HS-5 (cell line): Measurements from ENCODE around the gene PPFIBP2.

ENCODE experiments used
- DNase-seq: peaks from one replicate; pipeline ENCODE4 v3.0.0-alpha.2; 2012; ENCODE audit warnings: low read depth

The PPFIBP2 gene

GRCh38 chr11:7551571-7551970 is 37.8 kb downstream of the PPFIBP2 start:
- peak; percentile 83 for DNase-seq

GRCh38 chr11:7552666-7553065 is 38.9 kb downstream of the PPFIBP2 start:
- DNase-seq: no peak

GRCh38 chr11:7555052-7555699 is 41.4 kb downstream of the PPFIBP2 start:
- DNase-seq: no peak

GRCh38 chr11:7558046-7558445 is 44.2 kb downstream of the PPFIBP2 start:
- DNase-seq: no peak

GRCh38 chr11:7559398-7560283 is 45.8 kb downstream of the PPFIBP2 start:
- no peak for DNase-seq

- DNase-seq: no peak
Measured at GRCh38 chr11:7561562-7561961, 47.8 kb downstream of the PPFIBP2 start.

- DNase-seq: no peak
Measured at GRCh38 chr11:7563281-7563680, 49.5 kb downstream of the PPFIBP2 start.

GRCh38 chr11:7564803-7565202 is 51.0 kb downstream of the PPFIBP2 start:
- DNase-seq: no peak

- DNase-seq: no peak
Measured at GRCh38 chr11:7567311-7567710, 53.5 kb downstream of the PPFIBP2 start.

- DNase-seq: no peak
Measured at GRCh38 chr11:7569044-7569443, 55.2 kb downstream of the PPFIBP2 start.

GRCh38 chr11:7570241-7570640 is 56.4 kb downstream of the PPFIBP2 start:
- DNase-seq: no peak

- no peak for DNase-seq
Measured at GRCh38 chr11:7570938-7571521, 57.2 kb downstream of the PPFIBP2 start.

- peak; percentile 39 for DNase-seq
Measured at GRCh38 chr11:7571640-7572000, 57.8 kb downstream of the PPFIBP2 start.

- DNase-seq: no peak
Measured at GRCh38 chr11:7572001-7572712, 58.4 kb downstream of the PPFIBP2 start.

GRCh38 chr11:7573193-7573557 is 59.4 kb downstream of the PPFIBP2 start:
- DNase-seq: no peak

GRCh38 chr11:7573558-7574296 is 59.9 kb downstream of the PPFIBP2 start:
- DNase-seq: no peak

- no peak for DNase-seq
Measured at GRCh38 chr11:7574491-7575130, 60.8 kb downstream of the PPFIBP2 start.

- no peak for DNase-seq
Measured at GRCh38 chr11:7575841-7576725, 62.3 kb downstream of the PPFIBP2 start.

GRCh38 chr11:7576726-7577290 is 63.0 kb downstream of the PPFIBP2 start:
- DNase-seq: no peak
